ENCODE results near the gene WWOX. TPM values are rescaled to one million over a fixed set of nuclear protein-coding genes. Genes with fewer than 3 reads are reported as not detected.

The WWOX gene
- total RNA-seq, 2 donors from 2014 or later = 30.0 to 35.4 TPM

- WGBS, 2 experiments (ENCODE audit: insufficient coverage in 1 of 2, insufficient read length in 1 of 2) = 42 to 59% methylated on average over 4 to 6 of the region's 6 CpGs
- Mint-ChIP-seq H3K27me3 (ENCODE audit: insufficient read depth) (peaks cover 79% of the 10 kb centered on the region), H3K36me3 (ENCODE audit: low read depth) (no peaks in the 10 kb centered on the region), H3K4me3 (no peak overlapping the region), H3K27ac (no peak overlapping the region), H3K9me3 (no peaks in the 10 kb centered on the region), H3K4me1 (peaks cover 20% of the 10 kb centered on the region)
- peaks cover 58% of the 10 kb centered on the region for H3K27me3 ChIP-seq (ENCODE audit: control insufficient read depth, insufficient read depth, low read length, poor library complexity, severe bottlenecking)
- no peaks in the 10 kb centered on the region for H3K36me3 ChIP-seq (ENCODE audit: control insufficient read depth, insufficient read depth, low read length)
- TF ChIP-seq CTCF (conservative IDR thresholded peaks at IDR 0.05) = no peak
- H3K9ac ChIP-seq (ENCODE audit: extremely low read depth, low read length, poor library complexity, severe bottlenecking) = no peak overlapping the region
- no peaks in the 10 kb centered on the region for H3K9me3 ChIP-seq (ENCODE audit: control insufficient read depth, low read length)
- no peak overlapping the region for H3K27ac ChIP-seq (ENCODE audit: low read depth, low read length)
- peak; percentile 57 for DNase-seq
- H3K4me1 ChIP-seq (ENCODE audit: control insufficient read depth, insufficient read depth, low read length) = no peaks in the 10 kb centered on the region
- no peak overlapping the region for H3K4me3 ChIP-seq (ENCODE audit: low read length)
These were observed 962.9 kb downstream of the WWOX start for GRCh38 chr16:79062336-79062735.

DNA sequence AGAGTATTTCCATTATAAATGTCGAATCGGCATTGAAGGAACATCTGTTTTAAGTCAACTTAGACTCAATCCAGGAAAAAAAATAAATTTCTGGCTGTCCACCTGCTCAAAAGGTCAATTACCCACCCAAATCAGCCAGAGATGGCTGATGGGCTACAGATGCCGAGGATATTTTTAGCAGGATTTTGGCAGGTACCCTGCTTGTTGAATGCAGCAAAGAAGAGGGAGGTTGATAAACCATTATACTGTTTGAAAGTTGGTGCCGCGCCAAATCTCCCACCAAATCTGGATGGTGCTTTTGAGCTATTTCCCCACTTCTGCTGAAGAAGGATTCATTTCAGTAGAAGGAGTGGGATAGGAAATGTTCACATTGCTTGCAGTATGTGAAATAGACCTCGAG lies 963.4 kb downstream of the WWOX start:
- 94 to 100% methylated on average over 5 to 6 of the region's 6 CpGs for WGBS, 2 experiments (ENCODE audit: insufficient coverage in 1 of 2, insufficient read length in 1 of 2)
- DNase-seq = no peak
- Histone ChIP-seq H3K27ac (ENCODE audit: low read depth, low read length) (no peak overlapping the region), H3K9ac (ENCODE audit: extremely low read depth, low read length, poor library complexity, severe bottlenecking) (no peak overlapping the region), H3K9me3 (ENCODE audit: control insufficient read depth, low read length) (no peaks in the 10 kb centered on the region), H3K4me1 (ENCODE audit: control insufficient read depth, insufficient read depth, low read length) (no peaks in the 10 kb centered on the region), H3K4me3 (ENCODE audit: low read length) (no peak overlapping the region), H3K36me3 (ENCODE audit: control insufficient read depth, insufficient read depth, low read length) (no peaks in the 10 kb centered on the region), H3K27me3 (ENCODE audit: control insufficient read depth, insufficient read depth, low read length, poor library complexity, severe bottlenecking) (peaks cover 61% of the 10 kb centered on the region)
- Mint-ChIP-seq H3K9me3 (no peaks in the 10 kb centered on the region), H3K36me3 (ENCODE audit: low read depth) (no peaks in the 10 kb centered on the region), H3K27me3 (ENCODE audit: insufficient read depth) (peaks cover 77% of the 10 kb centered on the region), H3K27ac (no peak overlapping the region), H3K4me3 (no peak overlapping the region), H3K4me1 (peaks cover 20% of the 10 kb centered on the region)
- no peak for TF ChIP-seq CTCF (conservative IDR thresholded peaks at IDR 0.05)

- no peaks in the 10 kb centered on the region for H3K4me1 ChIP-seq (ENCODE audit: control insufficient read depth, insufficient read depth, low read length)
- 93 to 97% methylated on average over 15 of the region's 15 CpGs for WGBS, 2 experiments (ENCODE audit: insufficient coverage in 1 of 2, insufficient read length in 1 of 2)
- peaks cover 24% of the 10 kb centered on the region for H3K4me1 Mint-ChIP-seq
- no peak overlapping the region for H3K9ac ChIP-seq (ENCODE audit: extremely low read depth, low read length, poor library complexity, severe bottlenecking)
- H3K27ac Mint-ChIP-seq = no peak overlapping the region
- no peaks in the 10 kb centered on the region for H3K9me3 Mint-ChIP-seq
- H3K27me3 ChIP-seq (ENCODE audit: control insufficient read depth, insufficient read depth, low read length, poor library complexity, severe bottlenecking) = peaks cover 65% of the 10 kb centered on the region
- H3K9me3 ChIP-seq (ENCODE audit: control insufficient read depth, low read length) = no peaks in the 10 kb centered on the region
- H3K4me3 ChIP-seq (ENCODE audit: low read length) = no peak overlapping the region
- H3K27ac ChIP-seq (ENCODE audit: low read depth, low read length) = no peak overlapping the region
- H3K36me3 Mint-ChIP-seq (ENCODE audit: low read depth) = no peaks in the 10 kb centered on the region
- H3K36me3 ChIP-seq (ENCODE audit: control insufficient read depth, insufficient read depth, low read length) = no peaks in the 10 kb centered on the region
- no peak for DNase-seq
- H3K4me3 Mint-ChIP-seq = no peak overlapping the region
- TF ChIP-seq CTCF (conservative IDR thresholded peaks at IDR 0.05) = no peak
- H3K27me3 Mint-ChIP-seq (ENCODE audit: insufficient read depth) = peaks cover 81% of the 10 kb centered on the region
These were observed 965.0 kb downstream of the WWOX start for GRCh38 chr16:79064256-79064972.

All from endodermal cell (in vitro differentiated cells).